Measurements from ENCODE around the gene PPY.
"Not testable (repeated sequence)": the region's sequence is repeated elsewhere in the genome, so short reads cannot be mapped to it uniquely, and the experiment has no call there.

Gene PPY

GRCh38 chr17:43962479-43962878, 20.2 kb upstream of the PPY start:
- DNase-seq: no peak

- no peak for DNase-seq
Measured at GRCh38 chr17:43961954-43962353, 19.7 kb upstream of the PPY start.

GRCh38 chr17:43961292-43961691, 19.0 kb upstream of the PPY start:
- not testable (repeated sequence) for DNase-seq

- DNase-seq: no peak
Measured at GRCh38 chr17:43958748-43959352, 16.6 kb upstream of the PPY start.

DNA sequence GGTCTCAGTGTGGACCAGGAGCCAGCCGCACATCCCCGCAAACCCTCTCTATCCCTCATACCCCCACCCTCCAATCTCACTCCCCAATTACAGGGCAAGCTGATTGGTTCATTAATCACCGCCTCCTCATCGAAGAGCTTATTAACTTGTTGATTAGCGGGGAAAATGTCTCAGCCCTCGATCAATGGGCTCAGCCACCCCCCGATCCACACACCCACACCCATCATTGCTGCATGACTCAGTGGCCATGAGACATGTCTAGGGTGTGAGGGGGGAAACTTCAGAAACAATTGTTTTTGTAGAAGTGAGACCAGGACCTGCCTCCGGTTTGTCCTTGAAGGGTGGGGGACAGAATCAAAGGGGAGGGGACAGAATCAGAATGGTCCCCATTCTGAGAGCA, 13.9 kb upstream of the PPY start:
- no peak for DNase-seq

- no peak for DNase-seq
Measured at GRCh38 chr17:43953746-43954145, 11.5 kb upstream of the PPY start, which contains the start of gene PYY. PYY (minus strand) TSS chr17:43953940; CDS start chr17:43953483, 457 bp downstream.

GRCh38 chr17:43952724-43953666, 10.7 kb upstream of the PPY start:
- no peak for DNase-seq

DNA sequence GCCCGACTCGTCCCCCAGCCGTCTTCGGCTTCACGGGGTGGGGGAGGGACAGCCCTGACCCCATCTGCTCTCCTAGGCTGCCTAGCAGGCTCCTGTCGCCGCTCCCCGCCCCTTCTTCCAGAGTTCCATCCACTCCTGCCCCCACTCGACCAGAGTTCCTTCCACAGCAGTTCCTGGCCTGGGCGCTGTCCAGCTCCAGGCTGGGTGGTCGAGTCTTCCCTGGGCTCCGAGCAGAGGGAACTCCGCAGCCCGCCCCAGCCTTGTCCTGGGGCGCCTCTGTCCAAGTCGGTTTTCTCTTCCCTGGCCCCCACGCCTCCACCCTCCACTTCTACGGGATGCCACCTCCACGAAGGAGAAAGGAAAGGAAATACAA, 10.1 kb upstream of the PPY start:
- DNase-seq: no peak

- no peak for DNase-seq
Measured at GRCh38 chr17:43951750-43952149, 9.5 kb upstream of the PPY start.

DNA sequence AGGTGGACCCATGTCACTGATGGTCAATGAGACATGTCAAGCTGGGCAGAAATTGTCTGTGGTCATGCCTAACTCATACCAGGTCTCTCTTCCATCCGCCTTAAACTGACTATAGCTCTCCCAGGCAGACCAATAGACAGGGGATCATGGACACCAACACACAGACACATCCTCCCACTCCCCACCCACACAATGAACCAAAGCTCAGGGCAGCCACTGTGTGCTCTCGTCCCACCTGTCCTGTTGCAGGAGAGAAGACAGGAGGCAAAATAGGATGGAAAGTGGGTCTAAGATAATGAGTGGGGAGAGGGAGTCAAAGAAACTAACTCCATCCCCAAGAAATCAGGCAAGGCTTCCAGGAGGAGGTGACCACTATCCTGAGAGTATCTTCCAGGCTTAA, 8.3 kb upstream of the PPY start:
- no peak for DNase-seq

- no peak for DNase-seq
Measured at GRCh38 chr17:43949781-43950180, 7.5 kb upstream of the PPY start.

GRCh38 chr17:43946781-43947180, 4.5 kb upstream of the PPY start:
- no peak for DNase-seq

GRCh38 chr17:43945074-43945829, 3.0 kb upstream of the PPY start:
- DNase-seq: no peak

GRCh38 chr17:43940630-43941029, 1.6 kb downstream of the PPY start:
- no peak for DNase-seq

DNA sequence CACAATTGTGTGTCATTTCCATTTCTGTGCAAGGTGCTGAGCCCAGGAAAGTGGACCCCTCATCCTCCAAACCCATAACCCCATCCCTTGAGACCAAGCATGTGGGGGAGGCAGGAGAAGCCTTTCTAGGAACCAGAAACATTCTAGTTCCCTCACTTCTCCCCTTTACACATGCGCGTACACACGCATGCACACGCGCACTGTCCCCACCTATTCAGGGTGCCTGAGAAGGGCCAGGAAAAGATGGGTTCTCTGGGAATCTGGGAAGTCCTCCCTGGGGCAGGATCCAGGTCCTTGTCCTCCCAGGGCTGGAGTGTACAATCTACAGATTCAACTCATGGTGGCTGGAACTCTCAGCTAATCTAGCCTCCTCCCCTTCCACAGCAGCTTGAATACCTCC, 2.4 kb downstream of the PPY start:
- DNase-seq: no peak

GRCh38 chr17:43939452-43939851, 2.8 kb downstream of the PPY start:
- DNase-seq: not testable (repeated sequence)

DNA sequence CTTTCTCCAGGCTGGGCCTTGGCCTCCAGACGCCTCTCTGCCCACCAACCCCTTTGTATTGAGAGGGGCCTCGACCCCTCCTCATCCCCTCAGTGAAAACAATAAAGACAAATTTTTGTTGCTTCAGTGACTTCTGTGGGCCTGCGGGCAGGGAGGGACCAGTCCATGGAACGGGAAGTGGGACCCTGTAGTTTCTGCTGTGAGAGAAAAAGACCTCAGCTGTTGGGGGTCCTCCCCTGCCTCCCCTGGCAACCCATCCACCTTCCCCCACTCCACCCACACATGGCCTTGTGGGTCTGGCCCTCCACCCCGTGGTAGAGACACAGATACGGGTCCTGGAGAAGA, 3.5 kb downstream of the PPY start:
- DNase-seq: no peak

- DNase-seq: no peak
Measured at GRCh38 chr17:43936434-43936833, 5.8 kb downstream of the PPY start.

GRCh38 chr17:43935926-43936261, 6.4 kb downstream of the PPY start:
- no peak for DNase-seq

DNA sequence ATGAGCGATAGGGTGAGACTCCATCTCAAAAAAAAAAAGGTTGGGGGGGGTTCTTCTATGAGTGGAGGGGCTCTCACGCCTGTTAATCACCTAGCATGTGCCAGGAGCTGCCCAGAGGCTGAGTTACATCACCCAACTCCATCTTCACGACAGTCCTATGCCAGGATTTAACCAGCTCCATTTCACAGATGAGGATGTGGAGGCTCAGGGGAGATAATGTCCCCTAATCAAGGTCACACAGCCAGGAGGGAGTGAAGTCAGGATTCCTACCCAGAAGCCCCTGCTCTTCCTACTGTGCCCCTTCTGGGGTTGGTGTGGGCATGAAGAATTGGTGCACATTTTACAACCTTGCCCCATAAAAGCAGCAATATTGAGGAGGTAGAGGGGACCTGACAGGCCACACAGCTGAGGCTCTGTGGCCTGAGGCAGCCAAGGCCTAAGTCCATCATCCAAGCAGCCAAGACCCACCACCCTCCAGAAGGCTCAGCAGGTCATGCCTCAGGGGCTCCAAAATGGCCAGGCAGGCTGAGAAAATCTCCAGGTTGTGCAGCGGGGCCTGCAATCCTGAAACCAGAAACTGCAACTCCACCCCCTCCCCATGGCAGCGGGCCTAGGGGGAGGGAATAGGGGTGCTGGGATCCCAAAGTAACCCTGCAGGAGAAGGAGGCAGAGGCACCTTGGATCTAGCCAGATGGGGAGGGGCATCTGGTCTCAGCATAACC, 6.9 kb downstream of the PPY start:
- no peak for DNase-seq

GRCh38 chr17:43932923-43933322, 9.4 kb downstream of the PPY start:
- no peak for DNase-seq

GRCh38 chr17:43932357-43932756, 9.9 kb downstream of the PPY start:
- DNase-seq: no peak

- no peak for DNase-seq
Measured at GRCh38 chr17:43931062-43931571, 11.2 kb downstream of the PPY start.

Data from bone marrow (tissue), 2 donors.